Activated CD4-positive, alpha-beta T cell treated with anti-CD3 and anti-CD28 coated beads for 36 hours (primary cell): ENCODE data around the gene SMARCD1. TPM values are rescaled to one million over a fixed set of nuclear protein-coding genes. Genes with fewer than 3 reads are reported as not detected.

Experiments used
- ATAC-seq: fragments of 200-7000 bp; cut with Tn5 transposase; one replicate; pipeline ENCODE4 v1.10.0; 2021; ENCODE audit warnings: mild to moderate bottlenecking, moderate library complexity
- CTCF ChIA-PET: fragments of 350-600 bp; sonication (Branson Sonifier 250); formaldehyde crosslinking; loops from one replicate; lab custom pipeline; 2021; ENCODE audit warnings: antibody characterized with exemption; lab: Charles Lee
- POLR2A ChIA-PET: fragments of 350-600 bp; sonication (Branson Sonifier 250); formaldehyde crosslinking; loops from one replicate; lab custom pipeline; 2021; ENCODE audit warnings: antibody characterized with exemption, inconsistent platforms; lab: Charles Lee
- DNase-seq: peaks from one replicate; pipeline ENCODE4 v3.0.0-alpha.2; 2020
- H3K27ac Mint-ChIP-seq: one replicate; pipeline ENCODE4 v1.8.0; 2021; ENCODE audit warnings: mixed read lengths
- H3K27me3 Mint-ChIP-seq: one replicate; pipeline ENCODE4 v1.8.0; 2021; ENCODE audit warnings: mixed read lengths
- H3K36me3 Mint-ChIP-seq: one replicate; pipeline ENCODE4 v1.8.0; 2021; ENCODE audit warnings: low read depth, mixed read lengths
- H3K4me1 Mint-ChIP-seq: one replicate; pipeline ENCODE4 v1.8.0; 2021; ENCODE audit warnings: mixed read lengths
- H3K4me3 Mint-ChIP-seq: one replicate; pipeline ENCODE4 v1.8.0; 2021; ENCODE audit warnings: mild to moderate bottlenecking, moderate library complexity, mixed read lengths
- H3K9me3 Mint-ChIP-seq: one replicate; pipeline ENCODE4 v1.8.0; 2021; ENCODE audit warnings: low read depth, mixed read lengths
- intact Hi-C, 2 experiments: fragments of 100-400 bp; cut with DNase I in 1 of 2; cut with micrococcal nuclease in 1 of 2; formaldehyde crosslinking; loops; one replicate each; pipeline versions ENCODE4 v1.14.2 to v1.15.1; 2022 to 2024; cut with DNase I, micrococcal nuclease
- total RNA-seq, 2 experiments: library from RNA; stranded (reverse); gene quantifications; one replicate each; pipeline ENCODE4 v1.2.3, GENCODE V29; 2021

The SMARCD1 gene
- total RNA-seq = 10 to 100 TPM; 51.8 to 76.6 TPM

DNA sequence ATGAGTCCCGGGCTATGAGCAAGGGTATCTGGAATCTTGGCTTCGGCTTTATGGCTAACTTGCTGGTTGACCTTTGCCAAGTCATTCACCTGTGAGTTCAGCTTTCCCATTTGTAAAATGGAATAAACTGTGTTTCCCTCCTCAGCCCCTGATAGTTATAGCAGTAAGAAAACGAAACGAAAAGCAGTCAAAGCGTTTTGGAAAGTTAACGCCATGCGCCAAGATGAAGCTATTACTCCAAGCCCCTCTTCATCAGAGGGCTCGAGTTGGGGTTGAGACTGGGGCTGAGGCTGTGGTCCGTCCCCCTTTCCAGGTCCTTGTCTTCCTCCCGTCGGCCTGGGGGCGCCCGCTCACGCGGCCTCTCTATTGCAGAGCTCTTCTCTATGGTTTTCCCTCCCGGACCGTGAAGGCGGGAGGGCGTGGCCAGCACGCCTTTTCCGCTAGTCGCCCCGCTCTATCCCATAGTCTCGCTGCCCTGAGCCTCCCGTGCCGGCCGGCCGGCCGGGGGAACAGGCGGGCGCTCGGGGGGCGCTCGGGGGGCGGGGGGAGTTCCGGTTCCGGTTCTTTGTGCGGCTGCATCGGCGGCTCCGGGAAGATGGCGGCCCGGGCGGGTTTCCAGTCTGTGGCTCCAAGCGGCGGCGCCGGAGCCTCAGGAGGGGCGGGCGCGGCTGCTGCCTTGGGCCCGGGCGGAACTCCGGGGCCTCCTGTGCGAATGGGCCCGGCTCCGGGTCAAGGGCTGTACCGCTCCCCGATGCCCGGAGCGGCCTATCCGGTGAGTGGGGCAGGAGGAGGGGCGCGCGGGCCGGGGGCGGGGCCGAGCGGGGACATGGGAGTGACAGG is at the start of gene SMARCD1:
TSS of gene SMARCD1 (plus strand) at position 568 of the 840 bp plus-strand sequence. CDS start at position 596, 28 bp downstream.
- Mint-ChIP-seq H3K9me3 (no peaks in the 10 kb centered on the region), H3K27ac (peak within 1 kb of the TSS; percentile 96), H3K27me3 (no peaks in the 10 kb centered on the region), H3K4me1 (peaks cover 36% of the 10 kb centered on the region), H3K36me3 (peaks cover 19% of the 10 kb centered on the region), H3K4me3 (peak within 1 kb of the TSS; percentile 85)
- CTCF ChIA-PET = interaction anchor here (0.5 to 8.5 kb wide), 25 partner anchors 9 to 1986 kb away, joined by 3 to 146 read pairs (median 4); partner anchors contain the start of genes CERS5, COX14, GPD1 and RACGAP1
- intact Hi-C loops = loop anchor here (1.0 to 10.0 kb wide), 9 partner anchors 26 to 679 kb away; partner anchors contain the start of genes CERS5 (in 2 of the 2), LARP4 (in 2 of the 2), ATF1 (in 1 of the 2) and RACGAP1 (in 1 of the 2)
- ATAC-seq (peak; percentile 90), DNase-seq (peak; percentile 91)
- POLR2A ChIA-PET = interaction anchor here (0.6 to 2.4 kb wide), 7 partner anchors 25 to 344 kb away, joined by 3 to 31 read pairs (median 7); partner anchors contain the start of genes CERS5, COX14 and RACGAP1

DNA sequence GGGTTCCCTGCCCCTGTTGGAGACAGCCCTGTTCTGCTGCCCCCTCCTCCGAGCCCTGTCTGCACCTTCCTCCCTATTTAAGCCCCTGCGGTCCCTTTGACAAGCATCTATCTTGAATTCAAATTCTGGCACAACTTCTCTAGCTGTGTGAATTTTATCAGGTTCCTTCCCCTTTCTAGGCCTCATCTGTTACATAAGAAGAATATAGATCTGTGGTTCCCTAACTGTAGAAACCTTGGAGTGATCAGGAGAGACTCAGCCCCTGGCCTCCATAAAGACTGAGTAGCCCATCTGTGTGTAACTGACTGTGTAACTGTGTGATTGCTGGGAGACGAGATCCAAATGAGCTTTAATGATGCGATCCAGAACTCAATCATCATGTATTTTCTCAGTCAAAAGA is 46.8 kb upstream of the SMARCD1 start:
- intact Hi-C loops = no loop called here
- DNase-seq (no peak), ATAC-seq (no peak)
- H3K4me1 Mint-ChIP-seq = peaks cover 14% of the 10 kb centered on the region
- peaks cover 4% of the 10 kb centered on the region for H3K27me3 Mint-ChIP-seq
- no peaks in the 10 kb centered on the region for H3K36me3 Mint-ChIP-seq
- no peak overlapping the region for H3K27ac Mint-ChIP-seq
- H3K4me3 Mint-ChIP-seq = no peak overlapping the region
- no peaks in the 10 kb centered on the region for H3K9me3 Mint-ChIP-seq
- POLR2A ChIA-PET = interaction anchor here (0.8 kb wide), 1 partner anchor 13 kb away, joined by 3 read pairs; the partner anchor contains the start of gene RACGAP1
- CTCF ChIA-PET = interaction anchor here (0.7 to 10.3 kb wide), 17 partner anchors 9 to 1021 kb away, joined by 3 to 146 read pairs (median 10); partner anchors contain the start of genes RACGAP1 and SMARCD1

DNA sequence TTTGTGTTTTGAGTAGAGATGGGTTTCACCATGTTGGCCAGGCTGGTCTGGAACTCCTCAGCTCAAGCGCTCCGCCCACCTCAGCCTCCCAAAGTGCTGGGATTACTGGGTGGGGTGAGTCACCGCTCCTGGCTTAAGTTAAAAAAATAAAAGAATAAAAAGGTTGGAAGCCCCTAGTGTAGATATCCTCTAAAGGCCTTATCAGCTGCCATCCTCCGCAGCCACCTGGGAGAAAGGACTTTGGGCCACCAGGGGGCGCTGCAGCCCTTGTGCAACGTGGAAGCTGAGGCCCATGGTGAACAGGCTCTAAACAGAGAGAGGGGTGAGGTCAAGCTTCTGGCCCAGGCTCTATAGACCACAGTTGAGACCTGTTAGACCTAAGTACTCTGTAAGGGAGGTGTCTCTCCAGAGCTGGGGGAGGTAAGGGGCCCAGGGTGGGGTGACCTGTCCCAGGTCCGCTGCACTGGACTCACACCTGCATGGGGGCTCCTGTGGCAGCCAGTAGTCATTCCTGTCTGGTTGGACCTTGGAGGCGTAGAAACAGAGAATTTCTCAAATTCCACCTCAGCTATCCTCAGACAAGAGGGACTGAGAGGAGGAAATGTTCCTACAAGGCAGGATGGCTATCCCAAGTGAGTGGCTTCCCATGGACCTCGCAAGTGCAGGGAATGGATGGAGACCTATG is 45.8 kb upstream of the SMARCD1 start:
- H3K27ac Mint-ChIP-seq = no peak overlapping the region
- peaks cover 4% of the 10 kb centered on the region for H3K27me3 Mint-ChIP-seq
- CTCF ChIA-PET = interaction anchor here (0.6 to 10.3 kb wide), 29 partner anchors 8 to 846 kb away, joined by 3 to 146 read pairs (median 6); partner anchors contain the start of genes LIMA1, RACGAP1 and SMARCD1
- no peaks in the 10 kb centered on the region for H3K9me3 Mint-ChIP-seq
- peaks cover 24% of the 10 kb centered on the region for H3K4me1 Mint-ChIP-seq
- ATAC-seq = peak; percentile 77
- peak; percentile 95 for DNase-seq
- H3K4me3 Mint-ChIP-seq = no peak overlapping the region
- POLR2A ChIA-PET = interaction anchor here (0.8 kb wide), 1 partner anchor 14 kb away, joined by 3 read pairs; the partner anchor contains the start of gene RACGAP1
- intact Hi-C loops = loop anchor here (1.0 kb wide), 3 partner anchors 17 to 72 kb away; no protein-coding TSS in a partner anchor
- H3K36me3 Mint-ChIP-seq = no peaks in the 10 kb centered on the region

DNA sequence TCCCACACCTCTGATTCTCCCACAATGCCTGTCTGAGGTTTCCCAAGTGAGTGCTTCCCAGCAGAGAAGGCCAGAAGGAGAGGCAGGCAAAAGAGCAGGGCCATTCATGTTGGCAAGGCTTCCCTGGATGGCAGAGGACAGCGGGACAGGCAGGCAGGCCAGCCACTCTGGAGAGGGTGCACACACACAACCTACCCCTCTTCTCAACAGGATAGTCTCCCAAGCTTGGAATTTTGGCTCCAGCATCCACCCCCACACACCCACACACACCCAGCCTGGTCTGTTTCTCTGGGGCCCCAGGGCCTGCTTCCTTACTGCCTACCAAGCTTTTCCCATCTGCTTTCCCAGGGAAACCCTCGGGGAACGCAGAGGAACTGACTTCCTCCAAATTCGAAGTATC is 44.5 kb upstream of the SMARCD1 start:
- Mint-ChIP-seq H3K4me1 (peaks cover 27% of the 10 kb centered on the region), H3K27me3 (peaks cover 2% of the 10 kb centered on the region), H3K9me3 (no peaks in the 10 kb centered on the region), H3K27ac (no peak overlapping the region), H3K4me3 (no peak overlapping the region), H3K36me3 (no peaks in the 10 kb centered on the region)
- intact Hi-C loops = no loop called here
- DNase-seq (no peak), ATAC-seq (no peak)
- ChIA-PET POLR2A (interaction anchor here (0.7 kb wide), 1 partner anchor 54 kb away, joined by 3 read pairs; no protein-coding TSS in a partner anchor), CTCF (interaction anchor here (0.7 to 10.3 kb wide), 10 partner anchors 10 to 73 kb away, joined by 3 to 146 read pairs (median 20); partner anchors contain the start of gene RACGAP1)

DNA sequence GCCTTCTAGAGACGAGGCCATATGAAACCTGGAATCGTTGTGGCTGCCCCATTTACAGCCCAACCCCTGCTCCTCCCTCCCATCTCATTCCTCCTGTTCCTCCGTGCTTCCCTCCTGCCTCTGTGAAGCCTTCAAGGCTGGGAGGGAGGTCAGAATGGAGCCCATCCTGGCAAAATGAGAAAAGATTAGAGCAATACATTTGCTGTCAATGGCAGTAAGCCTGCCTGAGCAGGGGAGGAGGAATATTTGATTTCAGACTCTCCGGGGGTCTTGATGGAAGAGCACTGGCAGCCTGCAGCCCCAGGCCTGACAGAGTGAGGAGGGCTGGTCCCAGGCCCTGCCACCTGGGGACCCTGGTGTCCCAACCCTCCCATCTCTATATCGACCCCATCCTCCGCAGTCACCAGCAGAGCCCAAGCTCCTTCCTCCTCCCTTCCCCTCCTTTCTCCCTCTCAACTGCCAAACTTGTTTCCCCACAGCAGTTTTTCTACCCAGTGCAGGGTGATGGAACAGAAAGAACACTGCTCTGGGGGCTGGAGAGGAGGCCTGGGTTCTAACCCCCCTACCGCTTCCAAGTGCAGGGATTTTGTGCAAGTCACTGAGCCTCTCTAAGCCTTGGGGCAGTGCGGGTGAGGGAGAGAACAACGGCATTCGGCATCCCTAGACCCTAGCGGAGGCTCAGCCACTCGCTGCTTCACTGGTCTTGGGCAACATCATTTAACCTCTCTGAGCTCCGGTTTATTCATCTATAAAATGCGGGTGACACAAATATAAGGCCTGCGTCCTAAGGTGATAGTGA is 43.9 kb upstream of the SMARCD1 start:
- ATAC-seq (no peak), DNase-seq (no peak)
- Mint-ChIP-seq H3K4me1 (peaks cover 27% of the 10 kb centered on the region), H3K27ac (no peak overlapping the region), H3K4me3 (no peak overlapping the region), H3K9me3 (no peaks in the 10 kb centered on the region), H3K27me3 (no peaks in the 10 kb centered on the region), H3K36me3 (no peaks in the 10 kb centered on the region)
- POLR2A ChIA-PET = interaction anchor here (0.7 kb wide), 1 partner anchor 54 kb away, joined by 3 read pairs; no protein-coding TSS in a partner anchor
- intact Hi-C loops = no loop called here
- CTCF ChIA-PET = interaction anchor here (0.7 to 10.3 kb wide), 7 partner anchors 9 to 74 kb away, joined by 3 to 146 read pairs (median 28); no protein-coding TSS in a partner anchor

DNA sequence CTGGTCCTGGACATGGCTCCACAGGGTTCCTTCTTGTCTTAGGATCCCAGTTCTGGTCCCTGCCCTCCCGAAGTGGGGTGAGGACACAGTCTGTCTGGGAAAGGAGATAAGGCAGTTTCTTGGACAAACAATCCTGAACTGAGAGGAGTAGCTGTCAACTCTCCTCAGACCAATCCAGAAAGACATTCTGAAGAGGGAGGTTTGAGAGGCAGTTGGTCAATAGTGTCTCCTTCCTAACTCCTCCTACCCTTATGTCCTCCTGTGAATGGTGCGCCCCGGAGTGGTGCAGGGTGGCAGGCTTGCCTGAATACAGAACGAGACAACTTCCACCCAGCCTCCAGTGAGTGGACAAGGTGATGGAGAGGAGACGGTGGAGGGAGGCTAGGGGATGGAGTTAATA is 43.2 kb upstream of the SMARCD1 start:
- no peaks in the 10 kb centered on the region for H3K36me3 Mint-ChIP-seq
- ChIA-PET POLR2A (interaction anchor here (1.6 kb wide), 1 partner anchor 21 kb away, joined by 3 read pairs; no protein-coding TSS in a partner anchor), CTCF (interaction anchor here (0.7 to 10.3 kb wide), 6 partner anchors 10 to 75 kb away, joined by 3 to 146 read pairs (median 35); no protein-coding TSS in a partner anchor)
- peaks cover 27% of the 10 kb centered on the region for H3K4me1 Mint-ChIP-seq
- intact Hi-C loops = no loop called here
- ATAC-seq (no peak), DNase-seq (no peak)
- H3K27me3 Mint-ChIP-seq = no peaks in the 10 kb centered on the region
- H3K4me3 Mint-ChIP-seq = no peak overlapping the region
- no peaks in the 10 kb centered on the region for H3K9me3 Mint-ChIP-seq
- peak overlapping the region; percentile 53 for H3K27ac Mint-ChIP-seq

DNA sequence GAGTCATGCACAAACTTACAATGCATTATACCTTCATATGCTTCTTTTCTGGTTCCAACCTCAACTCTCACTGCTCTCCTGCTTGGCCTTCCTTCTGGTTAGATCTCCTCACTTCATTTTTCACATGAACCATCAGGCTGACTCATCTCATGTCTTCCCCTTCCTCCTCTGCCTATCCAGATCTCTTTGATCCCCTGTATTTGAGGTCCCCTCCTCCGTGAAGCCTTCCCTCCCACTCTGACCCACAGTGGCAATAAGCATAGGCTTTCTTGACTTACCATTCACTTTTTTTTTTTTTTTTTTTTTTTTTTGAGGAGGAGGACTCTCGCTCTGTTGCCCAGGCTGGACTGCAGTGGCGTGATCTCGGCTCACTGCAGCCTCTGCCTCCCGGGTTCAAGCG is 42.4 kb upstream of the SMARCD1 start:
- H3K27ac Mint-ChIP-seq = peak overlapping the region; percentile 15
- CTCF ChIA-PET = interaction anchor here (0.7 to 10.3 kb wide), 4 partner anchors 11 to 75 kb away, joined by 3 to 146 read pairs (median 101); no protein-coding TSS in a partner anchor
- ATAC-seq (peak; percentile 69), DNase-seq (peak; percentile 41)
- peaks cover 27% of the 10 kb centered on the region for H3K4me1 Mint-ChIP-seq
- no peaks in the 10 kb centered on the region for H3K27me3 Mint-ChIP-seq
- no peak overlapping the region for H3K4me3 Mint-ChIP-seq
- intact Hi-C loops = no loop called here
- POLR2A ChIA-PET = interaction anchor here (1.2 to 1.6 kb wide), 3 partner anchors 16 to 22 kb away, joined by 3 to 4 read pairs (median 4); partner anchors contain the start of gene RACGAP1
- H3K36me3 Mint-ChIP-seq = no peaks in the 10 kb centered on the region
- H3K9me3 Mint-ChIP-seq = no peaks in the 10 kb centered on the region

DNA sequence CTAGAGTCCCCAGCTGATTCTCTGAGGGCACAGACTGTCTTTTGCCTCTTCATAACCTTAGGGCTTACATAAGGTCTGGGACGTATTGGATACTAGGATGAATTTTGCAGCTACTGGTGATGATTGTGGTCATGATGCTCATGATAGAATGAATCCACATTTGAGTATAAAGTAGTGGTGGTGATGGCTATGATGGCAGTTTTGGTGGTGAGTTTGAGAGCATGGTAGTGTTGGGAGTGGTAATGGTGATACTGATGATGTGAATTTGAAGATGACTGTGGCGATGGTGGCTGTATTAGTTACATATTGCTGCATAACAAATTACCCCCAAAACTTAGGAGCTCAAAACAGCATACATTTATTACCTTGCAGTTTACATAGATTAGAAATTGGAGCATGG is 41.8 kb upstream of the SMARCD1 start:
- CTCF ChIA-PET = interaction anchor here (0.9 to 10.3 kb wide), 5 partner anchors 11 to 98 kb away, joined by 4 to 146 read pairs (median 67); no protein-coding TSS in a partner anchor
- DNase-seq (no peak), ATAC-seq (peak; percentile 33)
- Mint-ChIP-seq H3K4me3 (no peak overlapping the region), H3K36me3 (no peaks in the 10 kb centered on the region), H3K9me3 (no peaks in the 10 kb centered on the region), H3K27me3 (peaks cover under 1% of the 10 kb centered on the region), H3K27ac (peak overlapping the region; percentile 5), H3K4me1 (peaks cover 27% of the 10 kb centered on the region)
- intact Hi-C loops = no loop called here
- POLR2A ChIA-PET = interaction anchor here (1.2 to 1.6 kb wide), 3 partner anchors 16 to 22 kb away, joined by 3 to 4 read pairs (median 4); partner anchors contain the start of gene RACGAP1

DNA sequence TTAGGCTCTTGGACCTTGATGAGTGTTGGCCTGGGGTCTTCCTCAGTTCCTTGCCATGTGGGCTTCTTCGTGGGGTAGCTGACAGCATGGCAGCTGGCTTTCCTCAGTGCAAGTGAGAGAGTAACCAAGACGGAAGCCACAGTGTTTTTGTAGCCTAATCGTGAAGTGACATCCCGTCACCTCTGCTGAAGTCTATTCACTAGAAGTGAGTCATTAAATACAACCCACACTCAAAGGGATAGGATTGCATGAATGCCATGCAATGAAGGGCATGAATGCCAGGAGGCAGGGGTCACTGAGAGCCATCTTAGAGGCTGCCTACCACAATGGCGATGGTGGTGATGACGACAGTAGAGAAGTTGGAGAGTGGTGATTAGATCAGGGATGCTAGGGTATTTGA is 41.3 kb upstream of the SMARCD1 start:
- ChIA-PET CTCF (interaction anchor here (0.9 to 10.3 kb wide), 5 partner anchors 10 to 98 kb away, joined by 4 to 146 read pairs (median 67); no protein-coding TSS in a partner anchor), POLR2A (interaction anchor here (1.2 to 1.6 kb wide), 3 partner anchors 15 to 23 kb away, joined by 3 to 4 read pairs (median 4); partner anchors contain the start of gene RACGAP1)
- DNase-seq (peak; percentile 20), ATAC-seq (peak; percentile 63)
- no peaks in the 10 kb centered on the region for H3K36me3 Mint-ChIP-seq
- no peak overlapping the region for H3K4me3 Mint-ChIP-seq
- peak overlapping the region; percentile 14 for H3K27ac Mint-ChIP-seq
- peaks cover 27% of the 10 kb centered on the region for H3K4me1 Mint-ChIP-seq
- intact Hi-C loops = no loop called here
- H3K9me3 Mint-ChIP-seq = no peaks in the 10 kb centered on the region
- peaks cover 5% of the 10 kb centered on the region for H3K27me3 Mint-ChIP-seq
